Transverse colon (tissue), 4 donors: ENCODE data around the gene CYP27A1.

Experiments used
- EP300 ChIP-seq: sonication (generic); formaldehyde crosslinking; IDR thresholded peaks from one replicate; pipeline ENCODE4 v1.6.1; 2017; ENCODE audit warnings: antibody characterized with exemption, low read depth
- POLR2A ChIP-seq: fragments of 450-650 bp; IDR thresholded peaks from one replicate; pipeline ENCODE4 v1.6.1; 2016; ENCODE audit warnings: antibody characterized with exemption, mild to moderate bottlenecking, moderate library complexity
- POLR2AphosphoS5 ChIP-seq, 3 donors: sonication (generic); formaldehyde crosslinking; IDR thresholded peaks; one replicate each; pipeline ENCODE4 v1.6.1; 2016; ENCODE audit warnings: antibody characterized with exemption in 3 of 3
- TF ChIP-seq, protein P1 (sequence below), 5 experiments: fragments of 200-600 bp in 3 of 5; fragments of 450-650 bp in 2 of 5; sonication (generic) in 3 of 5; IDR thresholded peaks; 1 replicate in 2 of 5; 2 replicates in 3 of 5; pipeline ENCODE4 v1.5.1; 2016 to 2017; ENCODE audit warnings: antibody characterized with exemption in 5 of 5, inconsistent platforms in 3 of 5, mild to moderate bottlenecking in 2 of 5, moderate library complexity in 1 of 5

DNA sequence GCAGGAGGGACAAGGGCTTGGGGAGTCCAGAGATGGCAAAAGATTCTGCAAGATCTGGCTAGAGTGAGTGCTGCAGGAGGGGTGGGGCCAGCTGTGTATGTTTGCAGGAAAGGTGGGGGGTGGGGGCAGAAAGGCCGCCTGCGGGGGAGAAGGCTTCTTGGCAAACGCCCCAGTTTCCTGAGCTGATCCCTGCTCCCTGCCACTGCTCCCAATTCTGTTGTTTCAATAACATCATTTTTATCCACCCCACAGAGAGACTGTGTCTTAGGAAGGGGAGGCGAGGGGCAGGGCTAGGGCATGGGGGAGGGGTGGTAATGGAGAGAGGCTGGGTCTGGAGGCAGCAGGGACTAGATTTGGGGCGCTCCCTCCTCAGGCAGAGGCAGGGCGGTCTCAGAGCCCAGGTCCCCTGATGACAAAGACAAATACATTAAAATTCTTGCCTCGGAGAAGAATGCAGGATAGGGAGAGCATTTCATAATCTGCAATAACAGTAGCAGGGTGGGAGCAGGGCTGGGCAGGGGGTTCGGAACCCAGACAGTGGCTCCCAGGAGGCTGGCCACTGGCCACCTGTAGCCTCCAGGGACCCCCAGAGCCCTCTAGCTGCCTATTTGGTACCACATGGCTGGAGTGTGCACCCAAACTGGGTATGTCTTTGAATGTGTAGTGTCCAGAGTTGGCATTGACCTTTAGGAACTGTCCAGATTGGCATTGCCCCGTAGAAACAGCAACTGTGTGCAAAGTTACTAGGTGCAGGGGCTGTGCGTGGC lies 75.6 kb downstream of the CYP27A1 start:
- TF ChIP-seq POLR2A (no peak), EP300 (no peak), POLR2AphosphoS5 (IDR thresholded peaks at IDR 0.05) (no peak)
- TF ChIP-seq, protein P1, sequence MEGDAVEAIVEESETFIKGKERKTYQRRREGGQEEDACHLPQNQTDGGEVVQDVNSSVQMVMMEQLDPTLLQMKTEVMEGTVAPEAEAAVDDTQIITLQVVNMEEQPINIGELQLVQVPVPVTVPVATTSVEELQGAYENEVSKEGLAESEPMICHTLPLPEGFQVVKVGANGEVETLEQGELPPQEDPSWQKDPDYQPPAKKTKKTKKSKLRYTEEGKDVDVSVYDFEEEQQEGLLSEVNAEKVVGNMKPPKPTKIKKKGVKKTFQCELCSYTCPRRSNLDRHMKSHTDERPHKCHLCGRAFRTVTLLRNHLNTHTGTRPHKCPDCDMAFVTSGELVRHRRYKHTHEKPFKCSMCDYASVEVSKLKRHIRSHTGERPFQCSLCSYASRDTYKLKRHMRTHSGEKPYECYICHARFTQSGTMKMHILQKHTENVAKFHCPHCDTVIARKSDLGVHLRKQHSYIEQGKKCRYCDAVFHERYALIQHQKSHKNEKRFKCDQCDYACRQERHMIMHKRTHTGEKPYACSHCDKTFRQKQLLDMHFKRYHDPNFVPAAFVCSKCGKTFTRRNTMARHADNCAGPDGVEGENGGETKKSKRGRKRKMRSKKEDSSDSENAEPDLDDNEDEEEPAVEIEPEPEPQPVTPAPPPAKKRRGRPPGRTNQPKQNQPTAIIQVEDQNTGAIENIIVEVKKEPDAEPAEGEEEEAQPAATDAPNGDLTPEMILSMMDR (IDR thresholded peaks at IDR 0.05) = no peak
